HG03342 (cell line): ENCODE data around the gene ATP1A1.

Experiments
- ATAC-seq: cut with Tn5 transposase; IDR thresholded peaks from one replicate; pipeline ENCODE4 v1.9.1; 2021; ENCODE audit warnings: mild to moderate bottlenecking, moderate library complexity; ENCODE audit not compliant: unreplicated experiment

The ATP1A1 gene

DNA sequence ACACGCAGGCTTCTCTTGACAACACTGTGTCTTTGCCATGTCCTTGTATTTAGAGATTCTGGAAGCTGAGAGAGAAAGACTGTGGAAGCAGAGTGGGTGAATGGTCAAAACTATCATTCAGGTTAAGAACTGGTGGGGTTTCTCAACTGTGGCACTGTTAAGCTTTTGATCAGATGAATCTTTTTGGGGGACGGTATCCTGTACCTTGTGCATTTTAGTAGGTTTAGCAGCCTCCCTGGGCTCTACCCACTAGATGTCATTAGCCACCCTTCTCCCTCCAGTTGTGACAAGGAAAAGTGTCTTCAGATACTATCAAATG lies 39.4 kb downstream of the ATP1A1 start:
- ATAC-seq = no peak

DNA sequence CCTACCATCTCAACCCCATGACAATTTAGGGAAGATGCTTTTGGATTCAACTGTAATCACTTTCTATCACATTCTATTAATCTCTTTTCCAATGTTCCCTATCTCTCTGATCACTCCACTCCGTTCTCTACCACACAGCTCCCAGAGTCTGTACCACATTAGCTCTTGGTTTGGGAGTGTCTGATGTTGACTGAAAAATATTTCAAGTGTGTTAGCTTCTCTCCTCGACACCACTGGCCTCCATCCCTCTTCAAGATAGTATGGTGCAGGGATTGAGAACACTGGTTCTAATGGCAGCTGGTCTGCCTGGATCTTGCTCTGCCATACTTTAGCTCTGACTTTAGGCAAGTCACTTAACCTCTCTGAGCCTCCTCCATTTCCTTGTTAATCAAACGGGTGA lies 39.9 kb downstream of the ATP1A1 start:
- ATAC-seq = no peak

DNA sequence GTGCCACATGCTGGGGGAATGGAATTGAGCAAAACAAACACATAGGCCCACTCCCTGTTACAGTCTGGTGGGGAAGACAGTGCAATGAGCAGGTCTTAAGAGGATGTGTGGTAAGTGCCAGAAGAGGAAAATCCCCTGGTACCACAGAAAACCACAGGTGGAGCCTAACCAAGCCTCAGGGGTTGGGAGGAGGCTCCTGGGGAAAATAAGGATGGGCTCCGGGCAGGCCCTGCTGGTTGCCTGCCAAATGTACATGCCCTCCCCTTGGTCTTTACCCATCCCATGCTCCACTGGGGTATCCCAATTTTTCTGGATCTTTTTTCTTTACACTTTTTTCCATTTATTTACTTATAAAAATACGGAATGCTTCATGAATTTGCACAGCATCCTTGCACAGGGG lies 40.4 kb downstream of the ATP1A1 start:
- ATAC-seq = no peak

DNA sequence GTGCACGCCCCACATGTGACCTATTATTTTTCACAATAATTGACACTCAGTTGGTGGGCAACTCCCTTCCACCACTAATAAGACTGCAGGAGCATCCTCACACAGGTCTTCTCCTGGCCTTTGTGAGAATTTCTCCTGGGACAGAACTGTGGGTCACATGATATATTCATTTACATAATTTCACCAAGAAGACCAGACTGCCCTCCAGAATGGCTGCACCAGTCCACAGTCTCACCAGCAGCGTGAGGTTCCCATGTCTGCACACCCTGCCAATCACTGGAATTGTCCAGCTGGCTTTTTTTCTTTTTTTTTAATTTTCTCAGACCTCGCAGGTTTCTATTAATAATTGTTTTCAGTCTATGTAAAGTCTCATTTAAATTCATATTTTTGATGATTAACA lies 41.3 kb downstream of the ATP1A1 start:
- no peak for ATAC-seq

DNA sequence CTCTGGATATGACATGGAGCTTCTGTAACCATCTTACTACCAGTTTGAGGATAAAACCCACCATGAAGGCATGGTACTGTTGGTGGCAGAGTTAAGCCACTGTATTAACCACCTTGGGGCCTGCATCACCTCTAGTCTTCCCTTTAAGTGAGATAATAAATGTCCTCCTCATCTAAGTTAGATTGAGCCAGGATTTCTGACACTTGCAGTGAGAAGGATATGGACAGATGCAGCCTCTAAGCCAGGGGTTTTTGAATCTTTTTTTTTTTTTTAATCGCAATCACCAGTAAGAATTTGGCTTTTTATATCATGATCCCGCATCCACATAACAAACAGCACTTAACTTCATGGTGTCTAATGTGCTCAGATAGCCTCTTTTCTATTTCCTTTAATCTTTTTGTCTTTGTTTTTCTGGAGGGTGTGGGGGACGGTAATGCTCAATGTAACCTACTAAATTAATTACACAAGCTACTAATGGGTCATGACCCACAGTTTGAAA lies 42.2 kb downstream of the ATP1A1 start:
- no peak for ATAC-seq

DNA sequence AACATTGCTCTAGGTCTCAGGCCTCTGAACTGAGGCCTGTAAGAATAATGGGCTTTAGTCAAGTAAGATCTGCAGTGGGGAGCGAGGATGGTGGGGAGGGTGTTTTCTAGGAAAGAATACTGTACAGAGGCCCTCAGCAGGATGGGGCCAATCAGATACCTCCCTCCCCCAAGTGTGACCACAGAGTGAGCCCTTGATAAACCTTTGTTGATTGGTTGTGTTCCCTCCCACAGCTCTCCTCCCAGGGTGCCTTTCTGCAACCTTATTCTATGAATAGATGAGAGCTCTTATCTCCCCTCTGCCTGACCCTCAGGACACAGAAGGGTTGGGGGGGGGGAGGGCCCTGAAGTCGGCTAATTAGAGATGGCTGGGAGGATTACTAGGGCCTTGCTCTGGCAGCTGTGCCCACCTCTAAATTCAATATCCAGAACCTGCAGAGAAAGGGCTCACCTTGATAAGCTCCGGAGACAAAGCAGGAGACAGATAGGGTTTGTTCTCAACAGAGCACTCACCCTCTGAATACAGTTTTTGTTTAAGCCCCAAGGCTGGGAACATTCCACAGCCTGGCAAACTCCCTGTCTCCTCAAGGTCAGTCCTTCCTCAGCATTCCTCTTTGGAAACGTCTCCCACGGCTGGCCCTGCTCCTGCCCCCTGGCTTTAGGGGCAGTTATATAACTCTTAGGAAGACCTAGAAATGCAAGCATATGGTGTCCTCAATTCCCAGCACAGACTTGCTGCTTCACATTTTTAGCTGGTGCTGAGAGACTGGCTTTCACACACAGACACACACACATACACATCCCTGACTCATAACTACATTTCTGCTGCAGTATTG lies 42.9 kb downstream of the ATP1A1 start:
- ATAC-seq = no peak

DNA sequence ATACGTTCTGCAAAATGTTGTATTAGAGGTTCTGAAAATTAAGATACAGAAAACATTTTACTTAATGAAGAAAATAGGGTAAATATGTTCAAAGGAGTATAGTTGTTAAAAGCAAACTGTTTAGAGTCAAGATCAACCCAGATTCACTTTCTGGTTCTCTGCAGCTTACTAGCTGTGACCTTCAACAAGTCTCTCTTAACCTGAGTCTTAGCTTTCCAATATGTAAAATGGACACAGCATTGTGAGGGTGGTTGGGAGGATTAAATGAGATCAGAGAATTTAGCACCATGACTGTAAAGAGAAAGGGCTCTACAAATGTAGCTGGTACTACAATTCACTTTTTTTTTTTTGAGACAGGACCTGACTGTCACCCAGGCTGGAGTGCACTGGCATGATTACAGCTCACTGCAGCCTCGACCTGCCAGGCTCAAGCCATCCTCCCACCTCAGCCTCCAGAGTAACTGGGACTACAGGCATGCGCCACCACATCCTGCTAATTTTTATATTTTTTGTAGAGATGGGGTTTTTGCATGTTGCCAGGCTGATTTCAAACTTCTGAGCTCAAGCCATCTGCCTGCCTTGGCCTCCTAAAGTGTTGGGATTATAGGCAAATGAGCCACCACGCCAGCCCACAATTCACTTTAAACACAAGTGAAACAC lies 43.9 kb downstream of the ATP1A1 start:
- ATAC-seq = no peak

DNA sequence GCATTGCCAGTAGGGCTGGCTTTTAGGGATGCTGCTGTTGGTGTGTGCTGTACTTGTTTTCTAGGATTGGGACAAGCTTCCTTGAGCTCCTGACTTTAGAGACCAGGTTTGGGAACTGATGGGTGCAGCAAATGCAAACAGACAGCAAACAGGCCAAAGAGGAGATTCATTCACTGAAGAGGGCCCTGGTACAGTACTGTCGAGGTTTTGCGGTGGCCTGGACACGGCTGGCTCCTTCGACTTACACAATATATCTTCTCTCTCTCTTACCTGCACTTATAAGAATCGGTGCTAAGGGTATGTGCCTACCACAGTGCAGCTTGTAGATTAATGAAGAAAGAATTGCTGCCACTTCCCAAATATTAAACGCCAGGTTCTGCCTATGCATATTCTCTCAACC lies 44.6 kb downstream of the ATP1A1 start:
- no peak for ATAC-seq

DNA sequence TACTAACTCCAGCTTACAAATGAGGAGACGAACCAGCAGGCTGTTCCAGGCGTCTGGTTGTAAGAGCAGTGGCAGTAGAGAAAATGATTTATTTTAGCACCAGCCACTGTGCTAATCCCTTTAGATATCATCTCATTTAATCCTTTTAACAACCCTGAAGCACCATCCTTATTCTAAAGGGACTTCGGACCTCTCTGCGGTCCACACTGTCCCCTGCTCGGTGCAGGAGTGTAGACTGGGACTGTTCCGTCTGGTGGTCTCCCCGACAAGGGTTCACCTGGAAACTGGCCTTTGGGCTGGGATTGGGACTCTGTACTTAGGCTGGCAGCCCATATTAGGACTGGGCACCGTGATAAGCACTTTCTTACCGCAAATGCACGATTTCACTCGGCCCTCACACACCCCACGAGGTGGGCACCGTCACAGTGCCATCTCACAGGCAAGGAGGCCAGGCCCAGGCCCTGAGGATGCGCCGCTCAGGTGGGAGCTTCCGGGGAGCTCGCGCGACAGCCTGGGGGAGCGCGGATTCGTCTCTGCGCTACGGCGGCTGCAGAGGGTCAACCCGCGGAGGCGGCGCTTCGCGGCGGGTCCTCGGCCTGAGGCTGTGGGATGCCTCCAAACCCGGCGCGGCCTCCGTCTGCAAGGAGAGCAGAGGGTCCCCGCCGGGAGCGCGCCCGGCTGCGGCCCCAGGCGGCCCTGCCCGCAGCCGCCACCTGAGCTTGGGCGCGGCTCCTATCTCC lies 45.2 kb downstream of the ATP1A1 start:
- ATAC-seq = peak; percentile 81

DNA sequence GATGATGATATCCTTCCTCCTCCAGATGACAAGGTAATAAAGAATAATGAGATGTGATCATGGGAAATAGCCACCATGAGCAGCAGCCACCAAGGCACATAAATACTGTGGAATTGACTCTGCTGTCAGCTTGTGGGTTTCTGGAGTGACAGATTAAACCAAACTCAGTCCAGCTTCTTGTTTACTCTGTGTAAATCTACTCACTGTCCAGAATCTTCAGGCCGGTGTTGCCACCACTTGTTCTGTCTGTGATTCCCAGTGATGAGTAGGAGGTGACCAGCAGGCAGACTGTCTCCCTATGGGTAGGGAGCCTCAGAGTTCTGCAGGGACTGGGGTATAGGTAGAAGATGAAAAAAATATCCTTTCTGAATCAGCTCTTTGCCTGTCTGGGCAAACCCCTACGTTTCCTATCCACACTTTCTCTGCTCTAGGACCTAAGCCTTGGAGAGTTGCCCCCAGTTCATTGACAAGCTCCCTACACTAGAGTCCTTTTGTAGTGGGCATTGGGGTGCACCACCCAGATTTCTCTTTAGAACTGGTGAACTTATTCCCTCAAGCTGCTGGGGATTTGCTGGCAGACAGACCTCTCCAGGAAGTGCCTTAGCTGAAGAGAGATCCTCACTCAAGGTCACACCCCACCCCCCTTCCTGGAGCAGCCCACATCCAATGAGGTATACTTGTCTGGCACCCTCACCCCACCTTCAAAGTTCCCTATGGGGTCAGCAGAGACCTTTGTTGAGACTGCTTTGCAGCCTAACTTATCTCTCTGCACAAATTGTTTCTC lies 47.6 kb downstream of the ATP1A1 start:
- no peak for ATAC-seq

DNA sequence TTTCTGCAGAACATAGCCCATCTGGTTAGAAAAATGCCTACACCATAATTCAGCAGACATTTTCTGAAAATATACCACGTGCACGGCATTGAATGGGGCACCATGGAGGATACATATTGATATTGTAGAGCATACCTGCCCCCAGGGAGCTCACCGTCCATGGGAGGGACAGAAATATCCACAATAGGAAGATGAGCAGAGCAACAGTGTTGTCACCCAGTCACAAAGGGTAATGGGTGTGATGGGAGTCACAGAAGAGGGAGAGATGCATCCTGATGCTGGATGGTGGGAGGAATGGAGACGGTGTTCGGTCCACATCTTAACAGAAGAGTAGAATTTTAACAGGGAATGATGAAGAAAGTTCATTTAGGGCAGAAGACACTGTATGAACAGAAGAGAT lies 51.4 kb downstream of the ATP1A1 start:
- no peak for ATAC-seq

DNA sequence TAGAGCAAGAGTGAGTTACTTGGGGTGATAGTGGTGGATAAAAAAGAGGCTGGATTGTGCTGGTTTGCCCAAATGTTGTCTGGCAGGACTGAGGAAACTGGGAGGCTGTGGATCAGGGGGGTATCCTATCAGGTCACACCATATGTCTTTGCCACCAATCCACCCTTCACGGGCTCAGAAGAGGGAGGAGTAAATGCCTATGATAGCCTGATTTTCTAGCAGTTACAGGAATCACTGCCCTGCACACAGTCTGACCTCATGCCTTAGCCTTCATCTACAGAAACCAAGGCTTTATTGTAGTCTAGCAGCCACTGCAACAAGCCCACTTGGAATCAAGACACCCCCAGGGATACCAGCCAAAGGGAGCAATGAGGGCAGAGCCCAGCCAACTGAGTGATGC lies 51.8 kb downstream of the ATP1A1 start:
- no peak for ATAC-seq

DNA sequence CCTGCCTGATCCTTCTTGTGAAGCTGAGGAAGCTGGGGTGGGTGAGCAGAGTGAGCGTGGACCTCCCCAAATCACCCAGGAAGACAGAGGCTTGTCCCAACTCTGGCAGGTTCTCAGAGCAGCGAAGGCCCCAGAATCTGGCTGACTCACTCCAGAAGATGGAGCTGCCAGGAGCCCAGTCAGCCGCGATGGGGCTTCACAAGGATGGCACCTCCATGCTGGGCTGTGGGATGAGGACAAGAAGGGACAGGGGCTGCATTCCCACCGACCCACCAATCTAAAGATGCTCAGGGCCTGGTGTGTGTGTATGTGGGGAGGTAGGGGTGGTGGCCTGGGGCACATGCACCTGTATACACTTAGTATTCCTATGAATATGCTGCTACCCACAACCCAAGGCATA lies 52.9 kb downstream of the ATP1A1 start:
- no peak for ATAC-seq

DNA sequence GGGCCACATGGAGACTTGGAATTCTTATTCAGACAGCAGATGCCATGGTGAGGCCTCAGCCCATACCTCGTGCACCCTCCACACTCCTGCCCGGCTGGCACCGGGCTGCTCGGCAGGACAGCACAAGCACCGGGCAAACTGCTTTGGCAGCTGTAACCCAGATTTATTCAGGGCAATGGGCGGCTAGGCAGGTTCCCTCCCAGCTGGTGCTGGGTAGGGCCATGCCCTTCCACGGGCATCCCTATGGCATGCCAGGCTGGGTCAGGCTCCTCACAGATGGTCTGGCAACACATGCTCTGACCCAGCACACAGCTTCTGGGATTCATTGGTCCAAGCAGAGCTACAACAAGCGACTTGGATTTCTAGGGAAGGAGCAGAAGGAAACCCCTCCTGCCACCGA lies 53.4 kb downstream of the ATP1A1 start:
- ATAC-seq = no peak

DNA sequence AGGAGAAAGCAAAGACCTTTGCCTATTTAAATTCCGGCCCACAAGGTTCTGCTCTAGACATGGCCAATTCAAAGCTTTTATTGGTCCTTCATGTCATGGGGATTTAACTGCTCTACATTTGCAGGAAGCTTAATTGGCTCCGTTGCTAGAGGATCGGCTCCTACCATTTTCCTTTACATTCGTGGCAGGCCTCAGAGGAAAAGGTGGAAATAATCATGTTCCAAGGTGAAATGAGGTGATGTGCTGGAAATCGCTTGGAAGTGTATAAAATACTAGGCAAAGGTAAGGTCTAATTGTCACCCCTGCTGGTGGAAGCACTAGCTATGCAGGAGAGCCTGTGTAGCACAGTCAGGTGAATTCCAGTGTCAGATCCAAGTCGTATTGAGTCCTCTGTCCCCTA lies 55.5 kb downstream of the ATP1A1 start:
- ATAC-seq = no peak

DNA sequence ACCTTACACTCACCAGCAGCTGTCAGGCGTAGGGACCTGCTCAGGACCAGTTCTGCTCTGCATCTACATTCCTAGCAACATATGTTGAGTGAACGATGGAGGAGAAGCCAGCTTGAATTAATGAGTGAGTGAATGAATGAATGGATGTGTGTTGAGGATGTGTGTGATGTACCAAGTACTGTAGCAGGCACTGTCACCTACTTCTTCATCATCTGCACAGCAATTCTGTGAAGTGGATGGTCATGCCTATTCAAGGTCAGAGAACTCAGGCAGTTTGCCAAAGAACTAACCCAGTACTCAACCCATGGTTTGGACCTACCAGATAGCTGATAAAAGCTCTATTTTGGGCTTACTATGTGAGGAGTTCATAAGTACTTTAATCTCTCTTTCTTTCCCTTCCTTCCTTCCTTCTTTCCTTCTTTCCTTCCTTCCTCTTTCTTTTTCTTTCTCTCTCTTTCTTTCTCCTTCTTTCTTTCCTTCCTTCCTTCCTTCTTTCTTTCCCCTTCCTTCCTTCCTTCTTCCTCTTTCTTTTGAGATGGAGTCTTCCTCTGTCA lies 56.9 kb downstream of the ATP1A1 start:
- ATAC-seq = no peak

DNA sequence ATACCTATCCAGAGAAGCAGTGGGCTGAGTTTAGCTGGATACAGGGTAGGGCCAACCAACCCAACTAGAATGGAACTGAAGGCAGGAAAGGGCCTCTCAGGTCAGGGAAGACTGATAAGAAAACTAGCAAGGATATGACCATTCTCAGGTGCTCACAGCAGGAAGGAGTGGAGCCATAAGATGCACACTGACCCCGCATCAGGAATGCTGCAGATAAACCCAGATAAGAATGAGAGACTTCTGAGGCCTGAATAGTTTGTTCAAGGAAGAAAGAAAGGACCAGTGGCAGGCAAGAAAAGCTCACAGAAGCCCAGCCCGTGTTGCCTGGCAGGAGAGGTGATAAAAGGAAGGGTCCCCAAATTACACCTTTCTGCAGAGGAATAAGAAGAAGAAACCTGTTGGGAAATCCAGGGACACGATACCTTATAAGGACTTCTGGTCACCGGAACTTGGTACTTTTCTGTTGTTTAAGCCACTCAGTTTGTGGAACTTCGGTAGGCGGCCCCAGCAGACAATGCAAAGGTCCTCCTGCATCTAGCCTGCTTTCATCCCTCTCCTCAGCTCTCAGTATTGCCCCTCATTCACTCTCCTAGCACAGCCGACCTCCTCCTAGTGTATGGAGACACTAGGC lies 58.9 kb downstream of the ATP1A1 start:
- no peak for ATAC-seq

DNA sequence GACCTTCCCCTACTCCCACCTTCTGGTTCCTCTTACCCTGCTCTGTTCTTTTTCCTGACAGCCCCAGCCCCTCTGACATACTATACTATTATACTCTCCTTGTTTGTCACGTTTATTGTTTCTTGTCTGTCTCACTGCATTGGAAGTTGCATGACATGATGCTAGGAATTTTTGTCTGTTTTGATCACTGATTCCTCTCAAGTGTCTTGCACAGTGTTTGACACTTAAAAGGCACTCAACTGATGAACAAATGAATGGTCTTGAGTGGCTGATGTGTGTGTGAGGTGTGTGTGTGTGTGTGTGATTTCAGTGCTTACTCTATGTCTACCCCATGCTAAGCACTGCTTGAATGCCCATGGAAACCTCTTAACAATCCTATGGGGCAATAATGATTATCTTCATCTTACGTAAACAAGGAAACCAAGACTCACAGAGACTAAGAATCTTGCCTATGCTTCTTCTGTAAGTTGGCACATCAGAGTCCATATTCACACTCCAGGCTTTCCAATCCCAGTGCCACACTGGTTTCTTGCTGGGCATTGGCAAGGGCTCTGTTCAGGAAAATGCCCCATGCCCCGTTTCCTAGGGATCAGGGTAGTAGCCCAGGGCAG lies 59.7 kb downstream of the ATP1A1 start:
- ATAC-seq = no peak

DNA sequence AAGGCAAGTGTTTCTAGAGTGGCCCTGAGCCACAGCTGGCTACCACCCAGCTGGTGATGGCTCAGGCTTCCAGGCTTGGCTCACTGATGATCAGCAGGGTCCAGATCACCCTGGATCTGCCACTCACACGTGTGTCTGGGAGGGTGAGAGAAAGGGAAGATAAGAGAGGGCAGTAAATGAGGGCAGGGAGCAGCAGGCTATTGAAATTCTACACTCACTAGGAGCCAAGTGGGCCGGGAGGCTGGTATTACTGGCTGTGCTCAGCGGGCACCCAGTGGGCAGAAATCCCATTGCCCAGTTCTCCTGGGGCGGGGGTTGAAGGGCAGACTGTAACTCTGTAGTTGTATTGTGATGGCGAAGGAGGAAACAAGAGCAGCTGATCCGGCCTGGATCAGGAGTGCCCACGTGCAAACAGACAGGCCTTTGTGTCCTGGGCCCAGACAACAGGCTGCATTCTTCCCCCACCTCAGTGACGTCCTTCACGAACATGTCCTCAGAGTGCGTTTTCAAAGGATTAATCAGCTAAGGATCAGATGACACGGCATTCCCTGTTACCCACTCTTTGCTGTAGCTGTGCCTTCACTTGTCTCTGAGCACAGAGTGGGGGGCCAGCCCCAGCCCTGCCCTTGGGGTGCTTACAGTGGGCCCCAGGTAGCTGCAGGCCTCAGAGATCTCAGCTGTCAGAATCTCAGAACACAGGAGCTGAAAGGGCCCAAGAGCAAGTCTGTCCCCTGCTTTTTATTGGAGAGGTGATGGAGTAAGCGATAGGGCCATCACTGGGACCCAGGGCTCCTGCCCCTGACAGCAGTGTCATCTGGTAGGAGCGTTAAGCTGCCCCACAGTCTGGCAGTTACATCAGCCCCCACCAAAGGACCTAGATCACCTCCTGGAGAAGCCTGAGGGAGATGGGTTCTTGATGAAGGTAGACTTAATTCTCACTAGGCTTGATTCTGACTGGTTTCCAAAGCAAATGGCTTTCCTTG lies 60.5 kb downstream of the ATP1A1 start:
- no peak for ATAC-seq
